GM21825 (cell line): ENCODE results near the gene PFN3.
"Not testable (repeated sequence)": the region's sequence is repeated elsewhere in the genome, so short reads cannot be mapped to it uniquely, and the experiment has no call there.

Experiments used
- ATAC-seq: cut with Tn5 transposase; IDR thresholded peaks from one replicate; pipeline ENCODE4 v1.9.1; 2021; ENCODE audit warnings: mild to moderate bottlenecking, moderate library complexity; ENCODE audit not compliant: unreplicated experiment

Gene PFN3

DNA sequence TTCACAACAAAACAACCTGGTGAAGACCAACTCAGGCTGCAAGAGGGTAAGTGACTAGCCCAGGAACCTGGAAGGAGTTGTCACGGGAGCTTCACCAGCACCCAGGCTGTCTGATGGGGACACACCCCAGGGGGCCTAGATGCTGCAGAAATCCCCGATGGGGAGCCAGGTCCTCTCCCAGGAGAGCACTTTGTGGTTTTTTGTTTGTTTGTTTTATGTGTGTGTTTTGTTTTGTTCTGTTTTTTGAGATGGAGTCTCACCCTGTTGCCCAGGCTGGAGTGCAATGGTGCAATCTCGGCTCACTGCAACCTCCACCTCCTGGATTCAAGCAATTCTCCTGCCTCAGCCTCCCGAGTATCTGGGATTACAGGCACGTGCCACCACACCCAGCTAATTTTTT lies 24.9 kb downstream of the PFN3 start:
- ATAC-seq: not testable (repeated sequence)

DNA sequence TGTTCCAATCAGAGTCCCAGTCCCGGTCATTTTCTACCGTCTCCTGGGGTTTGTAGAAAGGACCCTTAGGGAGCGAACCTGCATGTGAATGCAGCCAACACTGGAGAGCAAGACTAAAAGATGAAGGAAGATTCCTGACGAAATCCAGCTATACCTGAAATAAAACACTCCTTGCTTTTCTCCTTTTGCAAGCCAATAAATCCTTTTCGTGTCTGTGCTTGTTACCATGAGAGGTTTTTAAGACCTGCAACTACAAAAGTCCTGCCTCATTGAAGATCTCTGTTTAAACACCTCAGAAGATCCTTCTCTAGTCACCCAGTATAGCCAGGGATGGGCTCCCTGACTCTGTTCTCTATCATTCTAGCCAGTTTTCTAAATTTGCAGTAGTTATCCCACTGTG lies 26.2 kb downstream of the PFN3 start:
- no peak for ATAC-seq

DNA sequence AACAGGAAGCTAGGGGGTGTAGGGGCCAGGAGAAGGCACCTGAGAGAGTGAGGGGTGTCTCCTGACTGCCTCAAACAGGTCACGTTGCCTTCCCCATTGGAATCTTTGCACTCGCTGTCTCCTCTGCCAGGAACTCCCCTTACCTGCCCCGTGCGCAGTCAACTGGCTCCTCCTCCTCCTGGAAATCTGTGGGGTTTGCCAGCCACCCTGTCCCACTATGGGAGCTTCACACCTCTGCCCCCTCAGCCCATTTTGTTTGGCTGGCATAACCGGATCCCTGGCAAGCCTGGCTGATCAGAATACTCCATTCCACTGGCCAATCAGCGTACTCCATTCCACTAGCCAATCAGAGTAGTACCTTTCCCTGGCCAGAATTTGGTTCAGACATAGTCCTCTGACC lies 26.7 kb downstream of the PFN3 start:
- ATAC-seq: no peak

DNA sequence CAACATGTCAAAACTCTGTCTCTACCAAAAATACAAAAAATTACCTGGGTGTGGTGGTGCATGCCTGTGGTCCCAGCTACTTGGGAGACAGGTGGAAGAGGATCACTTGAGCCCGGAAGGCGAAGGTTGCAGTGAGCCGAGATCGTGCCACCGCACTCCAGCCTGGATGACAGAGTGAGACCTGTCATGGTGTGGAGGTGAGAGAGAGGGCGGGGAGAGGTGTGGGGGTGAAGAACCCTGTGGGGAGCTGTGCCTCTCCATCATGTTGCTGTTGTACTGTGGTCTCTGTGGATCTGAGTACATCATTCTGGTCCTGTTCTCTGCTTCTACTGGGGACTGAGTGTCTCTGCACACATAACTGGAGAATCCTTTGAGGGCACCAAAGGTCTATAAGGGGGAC lies 27.6 kb downstream of the PFN3 start:
- ATAC-seq: no peak

DNA sequence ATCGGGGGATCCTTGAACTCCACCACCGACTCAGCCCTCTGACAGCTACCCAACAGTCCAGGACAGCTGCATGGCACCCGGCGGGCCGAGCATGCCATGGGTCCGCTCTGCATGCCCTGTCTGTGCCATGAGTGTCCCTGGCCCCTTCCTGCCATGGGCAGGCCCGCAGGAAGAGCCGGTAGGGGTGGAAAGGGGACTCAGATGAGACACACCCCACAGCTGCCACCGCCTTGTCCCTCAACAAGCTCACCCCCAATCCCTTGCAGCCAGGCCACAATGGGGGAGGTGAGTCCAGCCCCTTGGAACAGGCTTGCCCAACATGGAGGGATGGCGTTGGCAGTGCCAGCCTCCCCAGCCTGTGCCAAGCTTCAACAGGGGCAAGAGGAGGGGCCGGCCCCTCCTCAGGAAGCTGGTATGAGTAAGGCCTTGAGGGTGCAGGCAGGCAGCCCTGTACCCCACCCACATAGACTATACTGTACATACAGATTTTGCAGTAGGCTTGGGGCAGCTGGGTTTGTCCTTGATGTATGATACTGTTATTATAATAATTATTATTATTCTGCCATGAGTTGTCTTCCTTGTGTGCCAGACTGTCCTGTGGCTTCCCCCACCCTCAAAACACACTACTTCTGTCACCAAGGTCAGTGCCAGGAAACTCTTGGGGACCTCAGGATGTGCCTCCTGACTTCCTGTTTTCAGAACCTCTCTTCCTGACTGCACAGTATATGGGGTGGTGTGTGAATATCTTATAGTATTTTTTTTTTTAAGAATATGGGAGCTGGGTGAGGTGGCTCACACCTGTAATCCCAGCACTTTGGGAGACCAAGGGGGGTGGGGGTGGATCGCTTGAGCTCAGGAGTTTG lies 28.2 kb downstream of the PFN3 start:
- ATAC-seq: no peak

DNA sequence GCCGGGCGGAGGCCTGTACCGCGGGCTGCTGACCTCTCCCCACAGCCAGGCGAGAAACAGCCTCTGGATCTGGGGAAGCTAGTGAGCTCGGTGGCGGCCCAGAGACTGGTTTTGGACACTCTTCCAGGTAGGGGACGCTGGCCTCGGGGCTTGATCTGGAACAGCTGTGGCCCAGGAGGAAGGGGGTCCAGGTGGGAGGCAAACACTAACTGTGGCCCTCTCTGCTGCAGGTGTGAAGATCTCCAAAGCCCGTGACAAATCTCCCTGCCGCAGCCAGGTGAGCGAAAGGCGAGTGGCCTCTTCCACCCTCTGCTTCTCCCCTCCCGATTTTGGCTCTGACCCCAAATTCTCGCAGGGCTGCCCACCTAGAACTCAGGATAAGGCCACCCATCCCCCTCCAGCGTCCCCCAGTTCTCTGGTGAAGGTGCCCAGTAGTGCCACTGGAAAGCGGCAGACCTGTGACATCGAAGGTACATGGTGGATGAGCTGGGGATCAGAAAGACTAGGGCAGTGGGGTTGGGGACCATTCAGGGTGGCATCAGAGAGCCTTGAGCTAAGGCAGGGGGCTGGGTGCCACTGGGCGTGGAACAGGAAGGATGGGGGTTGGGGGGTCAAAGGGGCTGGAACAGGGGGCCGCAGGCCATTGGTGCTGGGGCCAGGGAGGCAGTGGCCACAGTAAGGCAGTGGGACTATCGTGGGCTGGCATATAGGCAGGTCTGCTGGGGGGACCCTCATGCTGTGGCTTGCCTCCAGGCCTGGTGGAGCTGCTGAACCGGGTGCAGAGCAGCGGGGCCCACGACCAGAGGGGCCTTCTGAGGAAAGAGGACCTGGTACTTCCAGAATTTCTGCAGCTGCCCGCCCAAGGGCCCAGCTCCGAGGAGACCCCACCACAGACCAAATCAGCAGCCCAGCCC lies 29.1 kb downstream of the PFN3 start:
- ATAC-seq: no peak

DNA sequence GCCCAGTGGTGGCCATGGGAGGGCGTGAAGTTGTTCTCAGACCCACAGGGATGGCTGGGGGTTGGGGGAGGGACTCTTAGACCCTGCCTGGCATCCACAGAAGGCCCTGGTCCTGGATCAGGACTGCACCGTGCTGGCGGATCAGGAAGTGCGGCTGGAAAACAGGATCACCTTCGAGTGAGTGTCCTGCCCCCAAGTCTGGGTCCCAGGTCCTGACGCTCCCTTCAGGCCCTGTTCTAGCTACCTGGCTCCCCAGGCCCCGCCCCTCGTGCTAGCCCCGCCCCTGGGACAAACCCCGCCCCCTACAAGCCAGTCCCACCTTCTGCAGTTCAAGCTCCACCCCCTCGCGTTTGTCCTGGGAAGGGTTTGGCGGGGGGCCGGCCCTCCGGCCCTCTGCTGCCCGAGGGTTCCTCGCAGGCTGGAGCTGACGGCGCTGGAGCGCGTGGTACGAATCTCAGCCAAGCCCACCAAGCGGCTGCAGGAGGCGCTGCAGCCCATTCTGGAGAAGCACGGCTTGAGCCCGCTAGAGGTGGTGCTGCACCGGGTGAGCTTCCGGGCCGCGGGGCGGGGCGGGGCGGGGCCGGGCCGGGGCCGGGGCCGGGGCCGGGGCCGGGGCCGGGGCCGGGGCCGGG lies 29.9 kb downstream of the PFN3 start:
- peak; percentile 46 for ATAC-seq

DNA sequence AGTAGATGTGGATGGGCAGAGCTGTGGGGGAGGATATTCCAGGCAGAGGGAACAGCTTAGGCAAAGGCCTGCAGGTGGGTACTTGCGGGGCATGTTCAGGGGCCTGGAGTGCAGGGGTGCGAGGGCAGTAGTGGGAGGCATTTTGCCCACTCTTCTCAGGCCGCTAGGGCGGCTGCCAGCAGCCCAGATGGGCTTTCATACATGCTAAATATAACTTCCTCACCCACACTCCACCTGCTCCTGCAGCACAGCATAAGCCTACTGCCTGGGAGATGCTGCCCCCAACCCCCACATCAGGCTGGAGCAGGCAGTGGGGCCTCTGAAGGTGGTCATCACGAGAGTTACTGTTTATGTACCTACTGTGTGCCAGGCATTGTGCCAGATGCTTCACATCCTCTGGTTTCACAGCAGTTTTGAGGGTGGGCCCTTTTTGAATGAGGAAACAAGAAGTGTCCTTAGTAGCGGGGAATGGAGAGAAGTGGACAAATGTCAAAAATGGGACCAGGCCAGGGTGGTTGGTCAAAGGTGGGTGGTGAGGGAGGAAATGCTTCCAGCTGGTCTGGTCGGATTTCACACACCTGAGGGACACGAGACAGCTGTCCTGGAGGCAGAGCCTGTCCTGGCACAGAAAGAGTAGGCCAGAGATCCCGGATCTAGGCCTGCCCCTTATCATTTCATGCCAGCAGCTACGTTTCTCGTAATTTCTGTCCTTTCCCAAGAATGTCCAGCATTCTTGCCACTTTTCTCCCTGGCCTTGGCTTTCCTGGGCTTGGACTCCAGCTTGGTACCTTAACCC lies 30.6 kb downstream of the PFN3 start:
- ATAC-seq: no peak

DNA sequence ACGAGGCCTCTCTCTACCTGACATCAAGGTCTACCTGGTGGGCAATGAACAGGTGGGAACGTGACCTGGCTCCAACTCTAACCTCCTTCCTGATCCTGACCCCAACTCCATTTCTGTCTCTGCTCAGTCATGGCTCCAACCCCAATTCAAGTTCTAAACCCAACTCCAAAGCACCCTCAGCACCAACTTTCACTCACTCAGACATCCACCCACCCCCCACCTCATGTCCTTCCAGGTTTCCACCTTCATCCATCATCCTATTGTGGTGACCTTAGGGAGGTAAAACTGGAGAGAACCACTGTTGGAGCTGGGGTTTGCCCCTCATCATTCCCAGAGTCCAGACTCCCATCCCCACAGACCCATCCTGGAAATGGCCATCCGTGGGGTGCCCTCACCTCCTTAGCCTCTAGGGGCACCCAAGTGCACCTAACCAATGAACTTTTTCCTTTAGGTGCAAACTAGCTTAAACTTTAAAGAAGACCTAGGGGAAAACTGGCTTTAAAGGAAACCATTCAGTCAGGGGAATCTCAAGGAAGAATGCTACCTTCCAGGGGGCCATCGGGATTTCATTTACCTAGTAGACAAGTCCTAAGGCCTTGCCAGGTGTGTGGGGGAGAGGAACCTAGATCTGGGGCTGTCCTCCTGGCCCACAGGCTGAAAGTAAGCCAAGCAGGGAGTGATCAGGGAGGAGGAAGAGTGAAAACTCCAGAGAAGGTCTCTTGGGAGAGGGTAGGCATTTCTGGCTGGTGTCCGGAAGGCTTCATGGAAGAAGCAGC lies 31.4 kb downstream of the PFN3 start:
- ATAC-seq: no peak

DNA sequence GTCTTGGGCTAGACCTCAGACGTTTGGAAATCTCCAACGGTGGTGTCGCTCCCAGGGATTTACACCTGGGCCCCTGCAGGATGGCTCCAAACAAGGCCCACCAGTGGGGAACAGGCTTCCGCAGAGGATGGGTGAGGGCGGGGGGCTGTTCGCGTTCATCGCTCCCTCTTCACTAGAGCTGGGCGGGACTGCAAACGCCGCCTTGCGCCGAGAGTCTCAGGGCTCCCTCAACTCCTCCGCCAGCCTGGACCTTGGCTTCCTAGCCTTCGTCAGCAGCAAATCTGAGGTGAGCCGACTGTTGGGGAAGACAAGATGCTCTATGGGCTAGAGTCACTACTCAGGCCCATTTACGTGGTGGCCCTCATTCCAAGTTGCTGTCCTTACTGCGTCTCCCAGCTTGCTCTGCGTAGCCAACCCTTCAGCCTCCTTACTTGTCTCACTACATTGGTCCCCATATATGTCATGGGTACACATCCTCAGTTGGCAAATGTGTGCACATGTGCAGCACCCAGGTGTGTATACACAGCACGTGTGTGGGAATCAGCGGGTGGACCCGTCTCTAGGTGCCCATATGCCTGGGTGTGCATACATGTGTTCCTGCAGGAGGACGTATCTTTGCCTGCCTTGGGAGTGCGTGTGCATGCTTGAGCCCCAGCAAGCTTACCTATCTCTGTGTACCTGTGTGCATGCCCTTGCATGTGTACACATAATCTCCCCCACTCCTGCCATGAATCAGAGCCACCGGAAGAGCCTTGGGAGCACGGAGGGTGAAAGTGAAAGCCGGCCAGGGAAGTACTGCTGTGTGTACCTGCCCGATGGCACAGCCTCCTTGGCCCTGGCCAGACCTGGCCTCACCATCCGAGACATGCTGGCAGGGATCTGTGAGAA lies 32.2 kb downstream of the PFN3 start:
- ATAC-seq: no peak

DNA sequence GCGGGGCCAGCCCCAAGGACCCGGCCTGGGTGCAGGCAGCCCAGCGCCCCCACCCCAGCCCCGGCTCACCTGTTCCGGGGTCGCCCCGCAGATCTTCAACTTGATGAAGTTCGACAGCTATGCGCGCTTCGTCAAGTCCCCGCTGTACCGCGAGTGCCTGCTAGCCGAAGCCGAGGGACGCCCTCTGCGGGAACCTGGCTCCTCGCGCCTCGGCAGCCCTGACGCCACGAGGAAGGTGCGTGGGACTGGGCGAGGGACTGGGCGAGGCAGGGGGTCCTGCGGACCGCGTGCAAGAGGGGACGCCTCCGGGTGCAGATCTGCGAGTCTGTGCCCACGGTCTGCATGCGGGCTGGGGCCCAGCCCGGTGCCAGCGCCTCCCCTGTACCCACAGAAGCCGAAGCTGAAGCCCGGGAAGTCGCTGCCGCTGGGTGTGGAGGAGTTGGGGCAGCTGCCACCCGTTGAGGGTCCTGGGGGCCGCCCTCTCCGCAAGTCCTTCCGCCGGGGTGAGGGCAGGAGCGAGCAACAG lies 33.1 kb downstream of the PFN3 start:
- ATAC-seq: no peak

DNA sequence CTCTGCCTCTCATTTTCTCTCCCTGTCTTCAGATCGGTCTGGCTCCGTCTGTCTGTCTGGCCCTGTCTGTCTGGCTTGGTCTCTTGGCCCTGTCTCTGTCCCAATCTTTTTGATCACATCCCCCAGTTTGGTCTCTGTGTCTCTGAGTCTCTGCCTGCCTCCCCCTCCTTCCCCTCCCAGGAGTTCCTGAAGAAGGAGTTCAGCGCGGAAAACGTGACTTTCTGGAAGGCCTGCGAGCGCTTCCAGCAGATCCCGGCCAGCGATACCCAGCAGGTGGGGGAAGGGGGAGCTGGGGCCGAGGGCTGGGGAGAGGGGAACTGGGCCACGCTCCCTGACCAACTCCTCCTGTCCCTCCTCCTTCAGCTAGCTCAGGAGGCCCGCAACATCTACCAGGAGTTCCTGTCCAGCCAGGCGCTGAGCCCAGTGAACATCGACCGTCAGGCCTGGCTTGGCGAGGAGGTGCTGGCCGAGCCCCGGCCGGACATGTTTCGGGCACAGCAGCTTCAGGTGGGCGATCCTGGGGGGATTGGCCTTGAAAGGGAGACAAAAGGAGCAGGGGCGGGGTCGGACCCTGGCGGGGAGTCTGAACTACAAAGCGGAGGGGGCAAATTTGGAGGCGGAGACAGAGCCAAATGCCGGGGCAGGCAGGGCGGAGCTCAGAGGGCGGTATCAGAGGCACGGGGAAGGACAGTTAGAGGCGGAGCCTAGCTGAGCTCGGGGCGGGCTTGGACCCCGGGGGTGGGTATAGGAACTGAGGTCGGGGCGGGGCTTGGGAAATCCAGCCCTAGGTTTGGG lies 33.7 kb downstream of the PFN3 start:
- no peak for ATAC-seq

DNA sequence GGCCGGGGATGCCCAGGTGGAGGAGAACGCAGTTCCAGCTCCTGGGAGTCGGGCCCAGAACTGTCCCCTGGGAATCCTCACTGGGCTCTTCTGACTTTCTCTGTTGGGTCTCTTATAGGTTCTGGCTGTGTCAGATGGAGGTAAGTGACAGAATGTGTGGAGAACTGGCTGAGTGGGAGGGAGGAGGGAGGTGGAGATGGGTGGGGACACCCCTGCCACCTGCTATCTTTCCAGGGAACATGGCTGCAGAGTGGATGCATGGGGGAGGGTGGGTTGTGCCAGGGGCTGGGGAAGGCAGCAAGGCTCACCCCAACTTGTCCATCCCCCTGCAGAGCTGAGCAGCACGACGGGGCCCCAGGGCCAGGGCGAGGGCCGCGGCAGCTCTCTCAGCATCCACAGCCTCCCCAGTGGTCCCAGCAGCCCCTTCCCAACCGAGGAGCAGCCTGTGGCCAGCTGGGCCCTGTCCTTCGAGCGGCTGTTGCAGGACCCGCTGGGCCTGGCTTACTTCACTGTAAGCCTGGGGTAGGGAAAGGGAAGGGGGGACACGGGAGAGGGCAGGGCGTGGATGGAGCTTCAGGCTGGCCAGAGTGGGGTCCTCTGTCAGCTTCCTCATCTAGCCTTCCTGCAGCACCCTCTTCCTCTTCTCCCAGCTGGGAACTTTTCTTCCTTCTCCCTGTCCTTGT lies 34.5 kb downstream of the PFN3 start:
- no peak for ATAC-seq

DNA sequence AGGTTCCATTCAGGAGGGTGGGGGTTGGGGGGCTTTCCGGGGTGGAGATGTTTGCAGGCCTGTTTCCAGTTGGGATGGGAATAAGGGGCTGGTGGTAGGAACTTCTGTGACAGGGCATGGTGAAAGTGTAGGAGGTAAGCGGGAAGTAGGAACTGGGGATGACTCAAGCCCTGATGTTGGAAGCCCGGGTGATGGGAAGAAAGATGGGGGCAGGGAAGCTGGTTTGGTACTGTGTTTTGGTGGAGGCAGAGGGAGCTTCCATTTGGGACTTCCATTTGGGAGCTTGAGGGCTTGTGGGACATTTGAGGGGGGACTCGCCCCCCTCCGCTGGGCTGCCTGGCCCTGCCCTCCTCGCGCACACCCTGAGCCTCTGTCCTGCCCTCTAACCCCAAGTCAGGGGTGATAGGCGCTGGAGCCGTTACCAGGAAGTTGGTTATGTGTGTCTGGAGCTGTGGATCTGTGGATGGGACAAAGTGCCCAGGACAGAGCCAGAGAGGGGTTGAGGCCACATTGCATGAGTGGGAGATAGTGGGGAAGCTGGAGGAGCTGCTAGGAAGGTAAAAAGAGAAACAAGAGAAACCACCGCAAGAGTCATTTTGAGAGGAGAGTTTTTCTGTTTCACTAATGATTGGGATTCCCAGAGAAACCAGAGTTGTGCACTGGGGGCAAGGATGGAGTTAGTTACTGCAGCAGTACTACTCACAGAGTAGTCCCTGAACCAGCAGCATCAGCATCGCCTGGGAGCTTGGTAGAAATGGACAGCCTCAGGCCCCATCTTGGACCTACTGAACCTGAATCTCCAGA lies 36.1 kb downstream of the PFN3 start:
- peak; percentile 31 for ATAC-seq

DNA sequence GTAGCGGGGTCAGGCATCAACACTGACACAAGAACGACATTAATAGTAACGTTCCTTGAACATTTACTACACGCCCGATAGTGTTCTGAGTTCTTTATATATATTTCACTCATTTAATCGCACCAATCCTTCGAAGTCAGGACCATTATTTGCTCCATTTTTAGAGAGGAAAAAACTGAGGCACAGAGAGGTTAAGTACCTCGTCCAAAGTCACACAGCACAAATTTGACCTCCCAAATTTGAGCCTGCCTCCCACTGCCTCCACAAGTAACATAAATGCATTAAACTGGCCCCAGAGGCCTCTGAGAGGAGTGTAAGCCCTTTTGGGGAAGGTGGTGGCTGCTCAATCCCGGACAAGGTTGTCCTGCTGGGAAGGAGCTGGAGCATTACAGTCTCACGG lies 36.9 kb downstream of the PFN3 start:
- ATAC-seq: no peak
